ENCODE data around the gene CEP131.

CEP131 gene

GRCh38 chr17:81197409-81197795 lies 25.4 kb downstream of the CEP131 start:
- no peak for DNase-seq

GRCh38 chr17:81196505-81197408 lies 26.0 kb downstream of the CEP131 start:
- no peak for DNase-seq

GRCh38 chr17:81195941-81196495 lies 26.7 kb downstream of the CEP131 start:
- no peak for DNase-seq

GRCh38 chr17:81194941-81195901 lies 27.5 kb downstream of the CEP131 start:
- no peak for DNase-seq

- no peak for DNase-seq
These were observed 28.5 kb downstream of the CEP131 start for GRCh38 chr17:81194225-81194760.

GRCh38 chr17:81193470-81194224 lies 29.1 kb downstream of the CEP131 start:
- no peak for DNase-seq

GRCh38 chr17:81193051-81193410 lies 29.7 kb downstream of the CEP131 start:
- no peak for DNase-seq

- DNase-seq: no peak
These were observed 30.2 kb downstream of the CEP131 start for GRCh38 chr17:81192386-81193050.

GRCh38 chr17:81191646-81192045 lies 31.1 kb downstream of the CEP131 start:
- no peak for DNase-seq

GRCh38 chr17:81191116-81191515 lies 31.6 kb downstream of the CEP131 start:
- no peak for DNase-seq

GRCh38 chr17:81190591-81190990 lies 32.2 kb downstream of the CEP131 start:
- no peak for DNase-seq

GRCh38 chr17:81189670-81190530 lies 32.9 kb downstream of the CEP131 start:
- DNase-seq: no peak

- DNase-seq: no peak
These were observed 33.7 kb downstream of the CEP131 start for GRCh38 chr17:81189016-81189415.

- DNase-seq: no peak
These were observed 34.3 kb downstream of the CEP131 start for GRCh38 chr17:81188491-81188840.

- DNase-seq: no peak
These were observed 34.9 kb downstream of the CEP131 start for GRCh38 chr17:81187586-81188490.

- DNase-seq: no peak
These were observed 35.6 kb downstream of the CEP131 start for GRCh38 chr17:81187120-81187519.

- DNase-seq: no peak
These were observed 36.6 kb downstream of the CEP131 start for GRCh38 chr17:81186203-81186602.

- DNase-seq: no peak
These were observed 38.2 kb downstream of the CEP131 start for GRCh38 chr17:81184555-81184954.

GRCh38 chr17:81183807-81184206 lies 39.0 kb downstream of the CEP131 start:
- DNase-seq: no peak

GRCh38 chr17:81183316-81183715 lies 39.4 kb downstream of the CEP131 start:
- DNase-seq: no peak

Measured in activated effector memory CD4-positive, alpha-beta T cell treated with anti-CD3 and anti-CD28 coated beads, Interleukin-2, amount 50 U/mL, for 16 hours (primary cell).